AG20443 (cell line): Measurements from ENCODE around the gene SNAP91.

ENCODE experiments used
- DNase-seq: peaks from one replicate; pipeline ENCODE4 v3.0.0; 2012; ENCODE audit warnings: low spot score, mixed read lengths

The SNAP91 gene

DNA sequence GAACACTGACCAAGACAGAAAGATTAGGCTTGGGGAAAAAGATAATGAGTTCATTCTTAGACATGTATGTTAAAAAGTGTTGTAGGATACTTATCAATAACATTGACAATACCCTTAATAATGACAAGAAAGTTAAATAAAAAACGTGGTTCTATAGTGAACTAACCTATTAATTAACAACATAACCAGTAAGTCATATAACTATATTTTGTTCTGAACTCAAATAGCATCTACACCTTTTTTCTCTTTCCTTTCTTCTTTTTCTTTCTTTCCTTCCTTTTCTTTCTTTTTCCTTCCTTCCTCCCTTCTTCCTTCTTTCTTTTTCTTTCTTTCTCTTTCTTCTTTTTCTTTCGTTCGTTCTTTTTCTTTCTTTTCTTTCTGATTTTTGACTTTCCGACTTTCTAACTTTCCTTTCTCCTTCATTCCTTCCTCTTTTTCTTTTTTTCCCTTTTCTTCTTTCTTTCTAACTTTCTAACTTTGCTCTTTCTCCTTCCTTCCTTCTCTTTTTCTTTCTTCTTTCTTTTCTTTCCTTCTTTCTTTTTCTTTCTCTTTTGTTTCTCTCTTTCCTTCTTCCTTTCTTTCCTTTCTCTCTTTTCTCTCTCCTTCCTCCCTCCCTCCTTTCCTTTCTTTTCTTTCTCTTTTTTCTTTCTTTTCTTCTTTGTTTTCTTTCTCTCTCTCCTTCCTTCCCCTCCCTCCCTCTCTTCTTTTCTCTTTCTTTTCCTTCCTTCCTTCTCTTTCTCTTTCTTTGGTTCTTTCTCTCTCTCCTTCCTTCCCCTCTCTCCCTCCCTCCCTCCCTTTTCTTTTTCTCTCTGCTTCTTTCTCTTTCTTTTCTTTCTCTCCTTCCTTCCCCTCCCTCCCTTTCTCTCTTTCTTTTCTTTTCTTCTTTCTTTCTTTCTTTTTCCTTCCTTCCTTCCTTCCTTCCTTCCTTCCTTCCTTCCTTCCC lies 172.0 kb downstream of the SNAP91 start:
- no peak for DNase-seq

DNA sequence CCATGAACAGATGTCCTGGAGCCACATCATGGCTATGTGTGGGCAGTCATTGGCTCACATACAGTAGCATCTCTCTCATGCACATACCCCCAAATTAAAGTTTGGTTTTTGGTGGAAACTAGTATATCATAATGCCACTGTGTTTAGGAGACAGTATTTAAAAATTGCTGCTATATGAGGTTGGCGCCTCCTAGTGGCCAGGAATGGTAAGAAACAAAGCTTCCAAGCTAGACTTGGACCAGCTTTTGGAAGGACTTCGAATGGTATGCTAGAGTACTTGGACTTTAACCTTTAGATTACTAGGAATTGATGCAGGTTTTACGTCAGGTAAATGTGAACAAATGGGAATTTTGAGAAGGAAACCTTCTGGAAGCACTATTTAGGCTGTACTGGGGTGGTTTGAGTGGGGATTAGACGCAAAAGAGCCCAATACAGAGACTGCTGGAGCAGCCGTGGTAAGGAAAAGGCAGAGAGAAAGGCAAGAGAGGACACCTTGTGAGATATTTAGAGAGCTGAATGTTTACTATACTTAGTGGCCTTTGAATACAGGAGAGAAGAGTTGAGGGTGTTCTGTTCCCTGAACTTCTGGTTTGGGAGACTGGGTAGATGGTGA lies 172.8 kb downstream of the SNAP91 start:
- DNase-seq = peak; percentile 58

GRCh38 chr6:83518816-83519480 lies 190.0 kb downstream of the SNAP91 start:
- DNase-seq = peak; percentile 51

DNA sequence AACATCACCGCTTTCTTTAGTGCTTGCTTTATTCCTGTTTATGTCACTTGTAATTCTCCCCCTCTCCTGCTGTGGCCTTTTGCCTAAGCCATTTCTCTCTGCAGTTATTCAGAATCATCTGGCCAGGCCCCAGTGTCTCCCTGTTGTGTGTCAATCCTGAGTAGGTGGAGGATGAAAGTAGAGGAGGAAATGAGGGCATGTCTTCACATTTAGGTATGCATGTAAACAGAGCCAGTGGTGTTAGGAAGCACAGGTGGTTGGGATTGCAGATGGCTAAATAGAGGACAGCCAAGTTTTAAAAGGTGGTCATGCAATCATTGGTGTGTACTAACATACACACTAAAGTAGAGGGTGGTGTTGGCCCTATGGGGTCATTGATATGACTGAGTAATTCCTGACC lies 191.4 kb downstream of the SNAP91 start:
- DNase-seq = no peak

GRCh38 chr6:83514866-83515466 lies 193.9 kb downstream of the SNAP91 start:
- DNase-seq = peak; percentile 49

DNA sequence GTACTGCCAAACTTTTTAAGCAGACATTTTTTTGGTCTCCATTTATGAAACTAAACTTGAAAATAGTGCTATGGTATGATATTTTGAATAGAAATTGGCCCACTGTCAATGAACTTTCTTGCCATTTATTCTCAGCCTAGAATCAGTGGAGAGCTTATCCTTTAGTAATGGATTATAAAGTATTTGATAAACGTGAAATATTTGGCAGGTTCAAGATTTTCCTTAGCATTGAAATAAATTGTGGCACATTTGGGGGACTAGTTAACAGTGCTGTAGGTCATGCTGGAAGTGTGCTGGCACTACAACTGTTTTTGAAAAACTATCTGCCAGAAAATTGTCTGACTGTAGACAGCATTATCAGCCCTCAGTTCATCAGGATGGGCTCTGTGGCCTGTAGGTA lies 194.4 kb downstream of the SNAP91 start:
- no peak for DNase-seq

DNA sequence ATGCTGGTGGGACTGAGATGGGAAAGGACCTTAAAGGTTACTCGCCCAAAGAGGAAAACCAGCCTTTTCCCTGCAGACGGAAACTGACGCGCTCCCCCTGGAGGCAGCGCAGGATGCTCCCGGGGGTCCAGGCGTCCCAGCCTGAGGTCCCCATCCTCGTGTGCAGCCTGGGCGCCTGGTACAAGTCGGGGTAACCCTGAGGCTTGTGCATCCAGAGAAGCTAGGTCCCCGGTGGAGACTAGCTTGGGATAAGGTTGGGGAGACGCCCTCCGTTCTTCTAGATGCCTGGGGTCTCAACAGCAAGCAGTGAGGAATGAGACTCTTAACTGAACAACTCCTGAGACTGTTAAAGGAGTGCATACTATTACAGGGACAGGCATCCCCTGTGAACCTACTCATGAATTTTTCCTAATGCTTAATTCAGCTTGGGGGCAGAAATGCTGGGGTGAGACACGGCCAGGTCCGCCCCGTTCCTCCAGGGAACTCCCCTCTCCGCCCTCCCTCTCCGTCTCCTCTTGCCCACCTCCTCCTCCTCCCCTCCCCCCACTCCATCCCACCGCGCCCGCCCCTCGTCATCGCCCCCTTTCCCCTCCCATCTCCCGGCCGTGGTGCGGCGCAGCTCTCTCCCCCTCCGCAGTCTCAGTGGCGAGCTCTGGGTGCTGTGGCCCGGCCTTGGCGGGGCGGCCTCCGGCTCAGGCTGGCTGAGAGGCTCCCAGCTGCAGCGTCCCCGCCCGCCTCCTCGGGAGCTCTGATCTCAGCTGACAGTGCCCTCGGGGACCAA lies 196.8 kb downstream of the SNAP91 start, which contains the start of gene PRSS35:
PRSS35 (plus strand) TSS at position 634 of the 781 bp plus-strand sequence. CDS start 10,908 bp downstream, outside the sequence.
- DNase-seq = peak; percentile 78

DNA sequence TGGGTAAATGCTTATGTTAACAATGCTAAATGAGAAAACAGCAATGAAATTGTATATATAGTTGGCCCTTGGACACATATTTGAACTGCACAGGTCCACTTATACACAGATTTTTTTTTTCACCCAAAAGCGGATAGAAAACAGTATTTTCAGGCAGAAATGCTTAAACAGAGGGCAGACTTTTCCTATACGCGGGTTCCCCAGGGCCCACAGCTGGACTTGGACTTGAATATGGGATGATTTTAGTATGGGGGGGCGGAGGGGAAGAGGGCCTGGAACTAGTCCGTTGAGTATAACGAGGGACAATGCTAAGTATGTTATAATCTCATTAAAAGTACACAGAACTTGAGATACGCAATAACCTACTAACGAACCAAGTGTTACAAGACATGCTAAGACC lies 197.6 kb downstream of the SNAP91 start:
- no peak for DNase-seq

DNA sequence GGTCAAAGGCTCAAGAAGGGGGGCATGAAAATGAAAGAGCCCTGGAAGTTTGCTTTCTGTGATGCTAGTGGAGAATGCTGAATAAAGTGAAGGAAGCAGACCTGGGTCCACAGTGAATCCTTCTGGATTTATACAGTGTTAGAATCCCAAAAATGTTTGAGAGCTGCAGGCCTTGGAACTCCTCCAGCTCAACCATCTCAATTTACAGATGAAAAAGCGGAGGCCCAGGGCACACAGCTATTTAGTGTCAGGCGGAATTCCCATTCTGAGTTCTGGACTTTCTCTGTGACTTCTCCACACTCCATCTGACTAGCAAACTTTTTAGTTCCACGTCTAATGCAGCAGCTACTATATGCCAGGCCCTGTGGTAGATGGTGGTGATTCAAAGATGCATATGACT lies 198.1 kb downstream of the SNAP91 start:
- DNase-seq = no peak

- DNase-seq = no peak
Observed at GRCh38 chr6:83509441-83509840, 199.5 kb downstream of the SNAP91 start.

GRCh38 chr6:83505356-83505755 lies 203.5 kb downstream of the SNAP91 start:
- DNase-seq = peak; percentile 10
